T-helper 2 cell (primary cell): ENCODE results near the gene KIF21B.
A peak's percentile ranks its signal among the peaks of the same experiment; 100 is the strongest.

Experiments used
- DNase-seq, 5 experiments: peaks; one replicate each; pipeline versions ENCODE4 v3.0.0 to v3.0.0-alpha.2; 2012 to 2022

The KIF21B gene

DNA sequence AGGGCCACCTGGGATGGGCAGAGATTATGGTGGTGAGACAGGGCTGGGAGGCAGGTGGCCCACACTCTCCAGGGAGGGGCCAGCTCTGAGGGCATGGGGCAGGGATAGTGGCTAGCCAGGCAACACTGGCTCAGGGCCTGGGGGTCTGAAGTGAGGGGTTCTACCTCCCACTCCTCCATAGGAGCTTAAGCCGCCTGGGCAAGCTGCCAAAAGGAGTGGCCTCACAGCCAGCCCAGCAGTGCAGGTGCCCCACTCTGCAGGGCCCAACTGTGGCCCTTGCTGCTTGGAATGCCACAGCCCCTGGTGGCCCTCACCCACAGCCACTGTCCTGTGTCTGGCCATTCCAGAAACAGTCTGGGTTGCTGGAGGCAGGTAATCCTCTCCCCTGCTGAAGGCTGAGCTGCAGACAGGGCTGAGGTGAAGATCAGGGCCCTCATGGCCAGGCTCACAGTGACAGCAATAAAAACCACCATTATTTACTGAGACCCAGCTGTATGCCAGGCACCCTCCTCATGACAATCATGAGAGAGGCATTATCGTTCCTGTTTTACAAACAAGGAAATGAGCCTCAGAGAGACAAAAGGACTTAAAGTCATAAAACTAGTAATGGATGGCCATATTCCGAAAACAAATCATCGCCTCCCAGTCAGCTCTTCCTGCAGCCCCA is 31.0 kb downstream of the KIF21B start:
- no peak for DNase-seq

DNA sequence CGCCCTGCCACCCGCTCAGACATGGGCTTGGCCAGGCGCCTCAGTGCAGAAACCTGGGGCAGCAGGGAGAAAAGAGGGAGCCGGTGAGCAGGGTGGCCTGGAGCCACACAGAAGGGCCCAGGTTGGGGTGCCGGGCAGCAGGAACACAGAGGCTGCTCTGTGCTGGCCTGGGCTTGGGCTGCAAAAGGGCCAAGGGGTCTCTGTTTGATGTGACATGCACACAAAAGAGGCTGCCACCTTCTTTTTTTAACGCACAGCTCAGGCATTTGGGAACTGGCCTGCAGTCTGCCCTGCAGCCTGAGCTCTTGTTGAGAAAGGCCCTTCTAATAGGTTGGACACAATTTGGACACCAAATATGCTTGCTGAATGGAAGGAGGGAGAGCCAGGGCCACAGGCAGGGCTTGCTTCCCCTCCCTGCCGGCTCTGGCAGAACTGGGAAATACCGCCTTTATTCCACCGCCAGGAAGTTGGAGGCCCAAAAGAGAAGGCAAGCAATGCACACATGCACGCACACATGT is 32.4 kb downstream of the KIF21B start:
- no peak for DNase-seq

GRCh38 chr1:200990114-200990513 is 33.4 kb downstream of the KIF21B start:
- DNase-seq, result no peak

DNA sequence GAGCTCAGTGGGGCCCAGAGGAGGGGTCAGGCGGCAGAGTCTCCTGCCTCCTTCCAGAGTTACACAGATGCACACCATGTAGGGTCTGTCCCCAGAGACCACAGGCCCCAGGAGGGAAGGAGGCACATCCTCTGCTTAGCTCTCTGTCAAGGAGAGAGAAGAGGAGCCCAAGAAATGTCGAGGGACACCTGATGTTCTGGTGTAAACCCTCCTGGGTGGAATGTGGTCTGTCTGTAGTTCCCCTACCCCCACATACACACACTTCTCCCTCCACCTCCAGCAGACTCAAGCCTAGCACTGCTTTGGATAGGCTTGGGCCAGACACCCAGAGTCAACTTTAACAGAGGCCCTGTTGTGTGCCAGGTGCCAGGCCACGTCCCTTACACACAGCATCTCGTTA is 34.2 kb downstream of the KIF21B start:
- no peak for DNase-seq

DNA sequence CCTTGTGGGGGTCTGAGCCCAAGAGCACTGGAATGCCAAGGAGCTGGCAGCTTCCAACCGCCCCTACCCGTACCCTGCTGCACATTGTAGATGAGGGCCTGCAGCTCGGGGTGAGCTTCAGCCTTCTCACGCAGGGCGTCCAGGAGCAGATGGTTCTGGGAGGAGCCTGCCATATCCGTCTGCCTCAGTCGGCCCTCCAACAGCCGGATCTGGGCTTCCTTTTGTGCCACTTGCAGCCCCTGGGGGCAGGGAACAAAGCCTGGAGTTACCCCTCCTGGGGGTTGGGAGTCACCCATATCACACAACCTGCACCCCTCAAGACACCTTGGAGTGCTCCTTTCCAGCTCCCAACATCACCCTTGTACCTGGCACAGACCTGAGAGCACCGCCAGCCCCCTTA is 34.8 kb downstream of the KIF21B start:
- no peak for DNase-seq

GRCh38 chr1:200985481-200985880 is 38.0 kb downstream of the KIF21B start:
- no peak for DNase-seq

- no peak for DNase-seq
These were observed 40.4 kb downstream of the KIF21B start for GRCh38 chr1:200983035-200983561.

DNA sequence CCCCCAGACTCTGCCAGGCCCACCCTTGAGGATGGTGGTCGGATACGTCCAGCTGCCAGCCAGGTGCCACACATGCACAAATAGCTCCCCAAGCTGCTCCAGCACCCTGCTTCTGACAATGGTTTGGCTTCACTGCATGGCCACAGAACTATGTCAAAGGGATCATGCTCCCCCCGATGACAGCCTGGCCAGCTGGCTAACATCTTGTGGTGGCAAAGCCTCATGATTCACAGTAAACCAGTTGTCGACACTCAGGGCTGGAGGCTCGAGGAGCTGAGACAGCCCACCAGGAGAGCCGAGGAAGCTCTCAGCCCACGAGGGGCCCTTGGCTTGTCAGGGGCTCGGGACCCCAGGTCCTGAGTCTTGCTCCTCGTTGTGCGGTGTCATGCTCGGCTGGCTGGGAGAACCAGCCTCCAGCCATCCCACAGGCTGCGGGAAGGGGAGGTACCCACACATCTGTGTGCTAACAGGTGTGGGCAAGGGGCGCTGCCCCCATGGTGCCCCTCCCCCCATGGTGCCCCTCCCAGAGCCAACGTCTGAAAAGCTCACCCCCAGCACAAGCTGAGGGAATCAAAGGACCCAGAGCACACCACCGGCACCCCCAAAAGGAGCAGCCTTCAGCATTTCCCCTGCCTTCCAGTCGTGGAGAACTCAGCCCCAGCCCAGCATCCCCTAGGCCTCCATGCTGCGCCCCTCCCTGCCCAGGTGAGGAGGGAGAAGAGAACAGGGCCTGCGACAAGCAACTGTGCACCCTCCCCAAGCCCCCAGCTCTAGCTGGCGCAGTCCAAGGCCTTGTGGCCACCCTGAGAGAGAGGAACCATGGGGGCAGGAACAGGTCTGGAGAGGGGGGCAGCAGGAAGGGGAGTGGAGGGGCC is 41.2 kb downstream of the KIF21B start:
- DNase-seq, result no peak

DNA sequence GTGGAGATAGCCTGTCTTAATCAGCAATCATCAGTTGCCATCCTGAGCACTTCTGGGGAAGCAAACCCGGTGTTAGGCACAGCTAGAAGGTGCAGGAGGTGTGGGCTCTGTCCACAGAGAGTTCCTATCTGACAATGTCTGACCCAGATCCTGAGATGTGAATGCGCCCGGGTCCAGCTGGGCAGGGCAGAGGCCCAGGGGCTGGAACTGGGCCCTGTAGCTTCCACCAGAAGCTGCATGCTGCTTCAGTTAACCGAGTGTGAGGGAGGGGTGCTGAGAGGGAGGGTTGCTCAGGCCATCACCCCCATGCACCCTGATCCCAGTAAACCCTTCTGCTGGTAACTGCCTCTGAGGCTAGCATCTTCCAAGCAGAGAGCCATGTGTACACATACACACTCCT is 42.2 kb downstream of the KIF21B start:
- no peak for DNase-seq

DNA sequence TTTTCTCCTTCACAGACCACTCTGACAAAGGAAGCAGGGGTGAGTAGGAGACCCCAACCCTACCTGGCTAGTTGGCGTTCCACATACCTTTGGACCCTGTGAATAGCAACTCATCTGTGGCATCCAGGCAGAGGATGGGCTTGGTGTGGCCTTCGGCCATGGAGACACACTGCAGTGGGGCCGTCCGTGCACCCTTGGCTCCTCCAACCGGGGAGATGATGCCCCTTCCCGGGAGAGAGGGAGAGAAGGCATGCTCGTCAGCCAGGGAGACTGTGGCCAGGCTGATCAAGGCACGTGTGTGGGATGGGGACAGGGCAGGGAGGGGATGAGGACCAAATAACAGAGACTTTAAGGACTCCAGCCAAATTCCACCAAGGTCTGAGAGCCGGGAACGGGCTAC is 42.6 kb downstream of the KIF21B start:
- no peak for DNase-seq

GRCh38 chr1:200980452-200980772 is 43.1 kb downstream of the KIF21B start:
- no peak for DNase-seq

DNA sequence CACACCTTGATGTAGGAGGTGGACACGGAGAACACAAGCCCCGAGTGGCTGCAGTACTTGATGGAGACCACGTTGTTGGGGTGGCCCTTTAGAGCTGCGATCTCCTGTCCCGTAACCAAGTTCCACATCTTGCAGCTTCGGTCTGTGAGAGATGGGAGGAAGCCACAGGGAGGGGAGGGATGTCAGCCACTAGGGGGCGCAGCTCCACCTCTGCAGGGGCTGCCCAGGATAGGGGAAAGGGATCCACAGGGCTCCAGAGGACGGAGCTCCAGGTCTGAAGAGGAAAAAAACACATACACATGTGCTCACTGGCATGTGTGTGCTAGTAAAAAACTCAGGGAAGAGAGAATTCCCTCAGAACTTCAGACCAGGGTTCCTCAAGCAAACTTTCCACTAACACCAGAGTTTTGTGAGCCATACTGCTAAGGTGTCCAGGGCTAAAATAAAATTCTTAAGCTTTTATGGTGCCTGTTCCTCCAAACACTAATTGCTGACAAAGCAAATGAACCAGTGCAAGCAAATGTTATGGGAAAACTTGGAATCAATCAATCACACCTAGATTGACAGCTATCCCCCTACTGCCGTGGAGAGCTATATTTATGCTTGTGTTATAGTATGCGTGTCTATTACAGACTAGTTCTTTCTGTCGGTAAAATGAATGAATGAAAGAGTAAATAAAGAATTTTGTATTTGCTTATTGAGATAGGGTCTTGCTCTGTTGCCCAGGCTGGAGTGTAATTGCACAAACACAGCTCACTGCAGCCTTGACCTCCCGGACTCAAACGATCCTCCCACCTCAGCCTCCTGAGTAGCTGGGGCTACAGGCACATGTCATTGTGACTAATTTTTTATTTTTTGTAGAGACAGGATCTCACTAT is 43.7 kb downstream of the KIF21B start:
- DNase-seq, result peak; percentile 28 to 57 (median 51)

DNA sequence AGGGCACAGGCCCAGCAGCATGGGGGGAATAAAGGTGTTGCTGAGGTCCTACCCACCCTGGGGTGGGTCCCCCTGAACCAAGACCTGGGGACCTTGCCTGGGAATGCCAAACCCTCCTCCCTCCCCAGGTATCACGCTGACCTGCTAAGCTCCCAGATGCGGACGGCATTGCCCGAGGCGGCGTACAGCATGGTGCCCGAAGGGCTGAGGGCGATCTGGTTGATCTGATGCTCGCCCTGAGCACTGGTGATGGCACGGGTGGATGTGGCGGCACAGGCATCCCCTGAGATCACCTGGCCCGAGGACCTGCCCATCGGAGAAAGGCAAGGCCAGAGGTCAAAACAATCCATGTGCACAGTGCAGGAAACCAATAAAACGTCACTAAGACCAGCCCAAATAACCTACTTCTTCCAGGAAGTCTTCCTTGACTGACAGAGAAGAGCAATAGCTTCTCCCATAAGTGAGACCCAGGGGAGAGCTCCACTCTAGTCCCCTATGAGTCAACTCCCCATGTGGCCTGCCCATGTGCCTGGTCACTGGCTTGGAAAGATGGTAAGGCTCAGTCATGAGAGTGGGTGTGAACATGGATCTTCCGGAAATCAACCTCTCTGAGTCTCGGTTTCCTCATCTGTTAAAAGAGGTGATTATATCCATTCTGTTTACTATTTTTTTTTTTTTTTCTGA is 46.3 kb downstream of the KIF21B start:
- DNase-seq, result no peak

DNA sequence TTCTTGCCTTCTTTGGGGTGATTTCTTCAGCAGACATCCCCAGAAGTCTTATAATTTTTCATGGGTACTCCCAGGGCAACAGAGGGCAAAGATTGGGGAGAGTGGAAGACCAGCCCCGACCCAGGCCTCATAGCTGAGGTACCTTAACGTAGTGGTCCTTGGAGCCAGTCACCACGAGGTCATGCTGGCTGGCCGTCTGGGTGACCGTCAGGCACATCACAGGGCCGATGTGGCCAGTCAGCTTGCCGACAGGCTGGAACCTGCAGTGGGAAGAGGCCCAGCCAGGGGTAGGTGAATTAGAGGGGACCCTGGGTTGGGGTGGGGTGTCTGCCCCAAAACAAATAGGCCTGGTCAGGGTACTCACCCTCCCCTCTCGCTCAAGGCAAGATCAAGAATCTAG is 46.9 kb downstream of the KIF21B start:
- DNase-seq, result no peak

DNA sequence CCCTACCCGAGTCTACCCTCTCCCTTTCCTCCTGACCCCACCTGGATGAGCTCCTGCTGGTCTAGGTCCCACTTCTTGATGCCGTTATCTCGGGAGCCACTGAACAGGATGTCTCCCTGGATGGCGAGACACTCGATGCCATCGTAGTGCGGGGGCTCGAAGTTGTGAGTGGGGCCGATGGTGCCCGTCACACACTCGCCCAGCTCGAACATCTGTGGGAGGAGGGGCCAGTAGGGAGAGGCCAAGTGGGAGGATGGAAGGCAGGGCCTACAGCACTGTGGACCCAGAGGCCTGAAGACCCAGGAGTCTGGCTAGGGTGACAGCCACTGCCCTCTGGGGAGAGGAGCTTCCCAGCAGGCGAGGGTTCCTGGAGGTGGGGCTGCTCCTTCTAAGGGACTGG is 48.1 kb downstream of the KIF21B start:
- DNase-seq, result no peak

DNA sequence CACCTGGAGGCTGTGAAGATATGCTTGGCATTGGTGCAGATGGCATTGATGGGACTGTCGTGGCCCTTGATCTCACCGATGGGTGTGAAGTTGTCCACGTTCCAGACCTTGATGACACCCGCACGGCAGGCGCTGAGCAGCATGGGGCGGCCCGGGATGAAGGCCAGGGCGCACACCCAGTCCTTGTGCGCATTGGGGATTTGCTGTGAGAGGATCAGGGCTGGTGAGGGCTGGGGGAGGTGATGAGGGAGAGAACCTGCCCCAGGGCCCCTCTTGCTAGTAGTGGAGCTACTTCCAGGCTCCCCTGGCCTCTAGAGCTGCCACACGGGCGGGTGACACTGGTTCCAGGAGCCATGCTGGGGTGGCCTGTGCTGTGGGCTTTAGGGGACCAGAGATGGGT is 48.8 kb downstream of the KIF21B start:
- no peak for DNase-seq

DNA sequence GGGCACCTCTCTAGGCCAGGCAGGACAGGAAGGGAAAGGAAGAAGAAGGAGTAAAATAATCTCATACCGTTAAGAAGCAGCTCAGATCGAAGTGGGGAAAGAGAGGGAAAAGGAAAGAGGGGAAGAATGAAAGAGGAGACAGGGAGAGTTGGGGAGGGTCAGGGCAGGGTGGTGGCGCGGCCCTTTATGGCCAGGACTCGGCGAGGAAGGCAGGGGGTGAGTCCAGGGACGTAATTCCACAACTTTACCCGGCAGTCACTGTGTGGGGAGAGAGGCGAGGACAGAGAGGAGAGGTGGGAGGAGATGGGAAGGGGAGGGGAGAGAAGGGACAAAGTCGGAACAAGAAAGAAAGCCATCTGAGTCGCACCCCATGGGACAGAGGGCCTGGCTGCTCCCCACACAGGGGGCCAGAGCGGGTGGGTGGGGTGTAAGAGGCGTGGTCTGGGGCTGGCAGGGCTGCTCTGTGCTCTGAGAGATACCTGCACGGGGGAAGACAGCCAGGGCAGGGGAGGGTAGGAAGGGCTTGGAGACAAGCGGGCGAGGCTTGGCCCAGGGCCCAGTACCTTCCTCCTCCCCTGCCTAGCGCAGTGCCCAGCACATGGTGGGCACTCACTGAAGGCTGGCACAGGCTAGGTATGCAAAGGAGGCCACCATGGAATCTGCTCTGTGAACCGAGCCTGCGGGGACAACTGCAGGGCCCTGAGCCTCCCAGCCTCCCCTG is 49.4 kb downstream of the KIF21B start:
- no peak for DNase-seq

GRCh38 chr1:200972985-200973742 is 50.4 kb downstream of the KIF21B start:
- no peak for DNase-seq

- peak; percentile 14 to 45 (median 33) for DNase-seq
These were observed 51.4 kb downstream of the KIF21B start for GRCh38 chr1:200971955-200972711.

GRCh38 chr1:200971428-200971903 is 52.0 kb downstream of the KIF21B start:
- no peak for DNase-seq
